D341Med (cell line): ENCODE results near the gene TCHP.

ENCODE experiments used
- DNase-seq: peaks from one replicate; pipeline ENCODE4 v3.0.0; 2012; ENCODE audit warnings: low spot score

The TCHP gene

GRCh38 chr12:109932878-109933503 is 32.9 kb downstream of the TCHP start:
- no peak for DNase-seq

GRCh38 chr12:109934026-109934425 is 34.0 kb downstream of the TCHP start:
- no peak for DNase-seq

- no peak for DNase-seq
These were observed 37.3 kb downstream of the TCHP start for GRCh38 chr12:109937371-109937770.

GRCh38 chr12:109938947-109939346 is 38.9 kb downstream of the TCHP start:
- DNase-seq = no peak

GRCh38 chr12:109939504-109939903 is 39.4 kb downstream of the TCHP start:
- DNase-seq = no peak

GRCh38 chr12:109940339-109940923 is 40.4 kb downstream of the TCHP start:
- DNase-seq = no peak

- no peak for DNase-seq
These were observed 43.7 kb downstream of the TCHP start for GRCh38 chr12:109943811-109944210.

- DNase-seq = no peak
These were observed 44.7 kb downstream of the TCHP start for GRCh38 chr12:109944561-109945359.

- no peak for DNase-seq
These were observed 46.4 kb downstream of the TCHP start for GRCh38 chr12:109946505-109946904.

GRCh38 chr12:109946913-109947312 is 46.8 kb downstream of the TCHP start:
- DNase-seq = no peak

GRCh38 chr12:109947521-109947920 is 47.4 kb downstream of the TCHP start:
- DNase-seq = no peak

- no peak for DNase-seq
These were observed 48.3 kb downstream of the TCHP start for GRCh38 chr12:109948368-109948767.

GRCh38 chr12:109949089-109949488 is 49.0 kb downstream of the TCHP start:
- no peak for DNase-seq

- DNase-seq = no peak
These were observed 50.6 kb downstream of the TCHP start for GRCh38 chr12:109950625-109951024.

- no peak for DNase-seq
These were observed 51.1 kb downstream of the TCHP start for GRCh38 chr12:109951136-109951535.

GRCh38 chr12:109951751-109952150 is 51.7 kb downstream of the TCHP start:
- no peak for DNase-seq

- no peak for DNase-seq
These were observed 52.2 kb downstream of the TCHP start for GRCh38 chr12:109952160-109952858.

- no peak for DNase-seq
These were observed 52.8 kb downstream of the TCHP start for GRCh38 chr12:109952873-109953272.

GRCh38 chr12:109953656-109954055 is 53.6 kb downstream of the TCHP start:
- DNase-seq = no peak

GRCh38 chr12:109958374-109958773 is 58.3 kb downstream of the TCHP start:
- DNase-seq = no peak

- DNase-seq = no peak
These were observed 59.5 kb downstream of the TCHP start for GRCh38 chr12:109959411-109960093.

- DNase-seq = no peak
These were observed 61.1 kb downstream of the TCHP start for GRCh38 chr12:109961201-109961600.
